ENCODE measurements around the gene PLXNB2.

The PLXNB2 gene

DNA sequence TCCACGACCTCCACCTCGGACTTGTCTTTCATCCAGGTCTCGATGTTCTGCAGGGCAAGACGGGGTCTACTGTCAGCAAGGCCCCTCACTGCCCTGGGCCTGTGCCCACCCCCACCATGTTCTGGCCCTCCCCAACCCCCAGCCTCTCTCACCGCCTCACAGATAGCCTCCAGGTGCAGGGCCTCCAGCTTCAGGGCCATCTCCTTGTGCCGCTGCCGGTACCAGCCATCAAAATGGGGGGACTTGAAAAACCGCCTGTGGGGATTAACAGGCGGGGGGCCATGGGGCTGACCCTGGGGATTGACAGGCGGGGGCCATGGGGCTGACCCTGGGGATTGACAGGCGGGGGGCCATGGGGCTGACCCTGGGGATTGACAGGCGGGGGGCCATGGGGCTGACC, 4.9 kb upstream of the PLXNB2 start:
- DNase-seq (ENCODE audit: low read depth): no peak

DNA sequence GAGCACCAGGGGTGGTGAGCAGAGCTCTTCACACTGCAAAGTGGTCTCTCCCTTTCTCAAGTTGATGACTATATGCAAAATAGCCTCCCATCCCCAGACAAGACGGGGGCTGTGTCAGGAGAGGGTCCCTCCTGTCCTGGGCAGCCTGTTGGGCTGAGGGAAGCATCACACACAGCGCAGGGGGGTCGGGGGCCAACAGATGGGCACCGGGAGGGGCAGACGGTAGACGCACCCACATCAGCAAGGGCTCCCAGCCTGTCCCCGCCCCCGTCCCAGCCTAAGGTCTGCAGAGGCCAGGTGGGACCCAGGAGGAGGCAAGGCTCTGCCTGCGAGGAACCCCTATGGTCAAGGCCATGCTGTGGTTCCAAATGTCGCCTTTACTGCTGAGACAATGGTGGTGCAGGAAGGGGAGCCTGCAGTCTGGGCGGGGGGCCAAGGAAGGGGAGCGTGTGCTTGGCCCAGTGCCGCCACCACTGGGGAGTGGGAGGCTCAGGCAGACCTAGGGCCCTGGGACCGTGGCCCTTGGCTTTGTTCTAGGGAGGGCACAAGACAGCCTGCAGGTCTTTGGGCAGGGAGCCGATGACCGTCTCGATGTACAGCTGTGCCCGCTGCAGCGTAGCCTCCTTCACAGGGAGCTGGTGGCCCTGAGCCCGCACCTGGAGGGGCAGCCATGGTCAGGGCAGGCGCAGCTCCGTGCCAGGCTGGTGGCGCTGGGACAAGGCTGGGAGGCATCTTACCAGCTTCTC, 4.3 kb upstream of the PLXNB2 start:
- no peak for DNase-seq (ENCODE audit: low read depth)

DNA sequence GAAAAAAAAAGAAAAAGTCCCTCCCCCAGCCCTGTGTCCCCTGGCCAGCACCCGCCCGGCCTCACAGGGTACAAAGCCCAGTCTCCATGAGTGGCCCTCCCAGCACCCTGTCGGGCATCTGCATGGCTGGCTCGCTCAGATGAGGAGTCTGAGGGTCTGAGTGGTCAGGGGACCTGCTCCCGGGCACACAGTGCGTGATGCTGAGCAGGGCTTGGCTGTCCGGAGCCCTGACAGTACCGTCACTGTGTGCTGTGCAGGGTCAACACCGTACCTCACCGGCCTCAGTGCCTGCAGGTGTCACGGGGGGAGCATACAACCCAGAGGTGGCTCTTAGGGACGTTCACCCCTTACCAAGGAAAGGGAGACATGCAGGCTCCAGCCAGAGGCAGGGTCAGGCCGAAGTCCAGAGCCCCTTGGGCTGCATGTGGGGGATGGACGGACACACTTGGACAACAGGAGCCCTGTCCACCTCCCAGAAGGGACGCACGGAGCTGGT, 3.6 kb upstream of the PLXNB2 start:
- DNase-seq (ENCODE audit: low read depth): no peak

- no peak for DNase-seq (ENCODE audit: low read depth)
Measured at GRCh38 chr22:50310031-50310722, 2.7 kb upstream of the PLXNB2 start.

GRCh38 chr22:50309601-50309991, 2.1 kb upstream of the PLXNB2 start:
- DNase-seq (ENCODE audit: low read depth): no peak

DNA sequence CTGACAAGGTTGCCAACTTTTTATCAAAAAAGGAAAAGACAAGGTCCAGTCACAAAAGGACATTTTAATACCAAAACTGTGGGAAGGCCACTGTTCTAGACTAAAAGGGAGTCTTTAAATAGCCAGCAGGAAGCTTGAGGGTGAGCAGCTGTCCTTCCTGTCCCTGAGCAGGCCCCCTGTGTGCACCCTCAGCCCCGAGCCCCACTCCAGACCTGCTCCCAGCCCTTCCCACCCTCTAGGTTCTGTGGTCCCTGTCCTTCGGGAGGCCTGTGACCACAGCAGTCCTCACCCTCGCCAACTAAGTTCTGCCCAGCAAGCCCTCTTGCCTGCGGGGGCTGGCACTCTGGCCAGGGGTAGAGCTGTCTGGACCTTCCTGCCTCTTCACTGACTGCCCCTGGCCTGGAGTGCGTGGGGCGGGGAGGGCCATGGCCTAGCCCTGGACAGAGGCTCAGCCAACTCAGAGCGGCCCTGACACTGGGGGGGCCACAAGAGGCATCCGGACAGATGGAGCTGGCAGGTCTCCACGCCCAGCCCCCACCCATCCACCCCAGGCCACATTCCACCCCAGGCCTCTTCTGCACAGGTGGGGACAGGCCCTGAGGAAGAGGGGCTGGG, 1.6 kb upstream of the PLXNB2 start:
- DNase-seq (ENCODE audit: low read depth): no peak

GRCh38 chr22:50308597-50308935, 1.1 kb upstream of the PLXNB2 start:
- DNase-seq (ENCODE audit: low read depth): no peak

GRCh38 chr22:50307890-50308596, 597 bp upstream of the PLXNB2 start:
- DNase-seq (ENCODE audit: low read depth): no peak

GRCh38 chr22:50305923-50306566, 1.4 kb downstream of the PLXNB2 start:
- no peak for DNase-seq (ENCODE audit: low read depth)

DNA sequence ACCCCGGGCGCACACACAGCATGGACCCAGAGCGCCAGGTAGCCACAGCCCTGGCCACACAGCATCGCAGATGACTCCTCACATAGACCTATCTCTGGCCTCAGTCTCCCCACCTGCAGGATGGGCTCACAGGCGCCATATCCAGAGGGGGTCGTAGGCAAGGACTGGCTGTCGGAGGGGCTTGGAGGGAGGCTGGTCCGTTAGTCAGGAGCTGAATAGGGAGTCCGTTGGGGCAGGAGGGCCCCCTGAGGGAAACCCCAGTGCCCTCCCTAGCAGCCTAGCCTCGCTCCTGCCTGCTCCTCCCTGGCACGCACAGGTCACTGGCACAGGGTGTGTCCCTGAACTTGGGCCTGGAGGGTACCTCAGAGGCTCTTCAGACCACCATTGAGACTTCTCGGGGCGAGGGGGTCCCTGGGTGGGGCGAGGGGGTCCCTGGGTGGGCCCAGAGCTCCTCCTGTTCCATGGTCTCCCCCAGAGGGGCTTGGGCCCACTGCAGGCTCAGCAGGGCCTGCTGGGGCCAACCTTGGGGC, 2.0 kb downstream of the PLXNB2 start:
- no peak for DNase-seq (ENCODE audit: low read depth)

DNA sequence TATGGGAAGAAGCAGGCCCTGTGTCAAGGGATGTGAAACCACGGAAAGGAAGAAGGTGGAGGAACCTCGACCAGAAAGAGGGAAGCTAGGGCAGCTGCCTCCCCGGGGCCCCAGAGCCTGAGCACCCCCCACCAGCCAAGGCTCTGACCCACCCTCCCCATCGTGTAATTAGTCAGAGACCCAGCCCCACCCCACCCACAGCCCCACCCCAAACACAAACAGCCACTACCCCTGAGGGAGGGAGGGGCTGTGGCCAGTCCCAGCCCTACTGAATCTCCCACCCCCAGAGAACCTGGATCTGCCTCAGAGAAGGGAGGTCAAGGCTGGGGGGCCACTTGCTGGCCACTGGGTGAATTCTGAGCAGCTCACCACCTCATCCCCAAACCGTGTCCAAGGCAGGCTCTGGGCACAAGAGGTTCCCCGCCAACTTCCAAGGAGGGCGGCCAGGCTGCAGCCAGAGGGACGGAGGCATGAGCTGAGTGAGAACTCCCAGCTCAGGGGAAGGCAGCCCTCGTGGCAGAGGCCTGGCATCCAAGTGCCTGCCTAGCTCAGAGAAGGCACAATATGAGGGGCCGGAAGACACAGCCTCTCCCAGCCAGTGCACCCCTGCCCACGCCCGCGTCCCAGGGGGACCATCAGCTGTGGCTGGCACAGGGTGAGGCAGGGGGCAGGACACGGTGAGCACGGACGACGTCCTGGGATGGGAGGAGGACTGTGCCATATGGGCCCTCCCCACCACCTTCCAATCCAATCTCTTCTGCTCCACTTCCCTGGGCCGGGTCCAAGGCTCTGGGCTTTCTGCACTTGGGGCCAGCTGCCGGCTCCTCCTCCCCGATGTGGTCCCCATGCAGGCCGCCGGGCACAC, 2.7 kb downstream of the PLXNB2 start:
- DNase-seq (ENCODE audit: low read depth): no peak

DNA sequence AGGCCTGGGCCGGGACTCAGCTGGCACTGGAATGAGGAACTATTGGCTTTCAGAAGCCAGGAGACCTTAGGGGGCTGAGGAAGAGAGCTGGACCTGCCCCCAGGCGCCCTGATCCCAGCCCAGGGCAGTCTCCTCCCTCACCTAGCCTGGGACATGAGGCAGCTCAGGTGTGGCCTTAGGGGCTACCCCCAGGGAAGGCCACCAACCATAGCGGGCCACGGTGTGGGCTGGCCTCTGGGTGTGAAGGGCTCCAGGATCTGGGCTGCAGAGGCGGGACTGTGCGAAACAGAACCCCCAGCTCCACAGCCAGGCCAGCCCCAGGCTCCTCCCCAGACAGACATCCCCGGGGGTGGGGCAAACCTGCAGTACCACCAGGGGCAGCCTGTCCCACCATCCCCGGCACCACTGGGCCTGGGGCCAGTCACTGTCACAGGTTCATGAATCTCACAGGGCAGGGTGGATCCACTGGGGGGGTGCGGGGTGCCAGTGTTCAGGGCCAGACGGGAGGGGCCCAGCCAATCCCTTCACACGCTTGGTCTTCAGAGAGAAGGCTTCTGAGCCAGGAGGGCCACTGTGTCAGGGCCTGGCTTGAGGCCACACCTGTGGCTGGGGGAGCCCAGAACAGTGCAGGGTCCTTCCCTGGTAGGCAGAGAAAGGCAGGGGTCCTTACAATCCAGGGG, 3.5 kb downstream of the PLXNB2 start:
- DNase-seq (ENCODE audit: low read depth): no peak

DNA sequence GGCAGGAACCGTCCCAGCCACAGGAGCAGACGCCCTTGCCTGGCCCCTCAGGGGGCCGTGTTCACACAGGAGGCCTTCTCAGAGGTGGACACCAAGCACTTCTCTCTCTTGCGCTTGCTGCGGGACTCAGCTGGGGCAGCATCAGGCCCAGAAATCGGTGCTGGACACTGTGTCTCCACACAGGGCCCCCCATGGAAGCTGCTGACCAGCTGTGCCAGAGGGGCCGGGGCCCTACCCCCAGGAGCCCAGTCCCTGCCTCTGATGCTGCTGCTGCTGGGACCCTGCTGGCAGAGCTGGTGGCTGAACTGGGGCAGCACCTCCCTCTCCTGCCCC, 4.0 kb downstream of the PLXNB2 start:
- DNase-seq (ENCODE audit: low read depth): no peak

- no peak for DNase-seq (ENCODE audit: low read depth)
Measured at GRCh38 chr22:50302564-50302963, 4.9 kb downstream of the PLXNB2 start.

GRCh38 chr22:50302041-50302541, 5.4 kb downstream of the PLXNB2 start:
- no peak for DNase-seq (ENCODE audit: low read depth)

- no peak for DNase-seq (ENCODE audit: low read depth)
Measured at GRCh38 chr22:50301581-50301991, 5.9 kb downstream of the PLXNB2 start.

DNA sequence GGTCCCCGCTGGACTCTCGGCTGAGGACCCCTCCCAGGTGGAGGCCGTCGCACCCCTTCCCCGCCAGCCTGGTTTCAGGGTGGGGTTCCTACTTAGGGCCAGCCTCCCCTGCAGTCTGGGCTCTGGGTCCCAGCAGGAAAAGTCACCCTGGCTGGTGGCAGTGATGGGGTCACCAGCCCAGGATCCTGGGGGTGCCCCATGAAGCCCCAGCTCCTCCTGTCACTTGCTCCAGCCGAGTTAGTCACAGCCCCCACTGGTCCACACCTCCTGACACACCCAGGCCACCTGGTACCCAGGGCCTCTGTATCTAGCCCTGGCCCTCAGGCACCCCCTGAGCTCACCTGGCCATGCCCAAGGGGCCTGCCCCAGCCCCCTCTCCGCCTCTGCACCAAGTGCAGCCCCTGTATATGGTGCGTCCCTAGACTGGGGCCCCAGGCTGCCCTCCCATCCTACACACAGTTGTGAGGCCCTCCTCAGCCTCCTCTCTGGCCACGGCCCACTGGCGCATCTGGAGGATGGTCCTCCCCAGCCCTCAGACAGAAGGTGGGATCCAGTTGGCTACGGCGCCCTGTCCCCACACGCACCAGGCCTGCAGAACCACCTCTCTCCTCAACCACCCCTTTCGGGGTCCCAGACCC, 6.7 kb downstream of the PLXNB2 start:
- DNase-seq (ENCODE audit: low read depth): no peak

GRCh38 chr22:50299785-50300619, 7.4 kb downstream of the PLXNB2 start:
- DNase-seq (ENCODE audit: low read depth): no peak

Data from activated T-helper 9 cell treated with anti-CD3 and anti-CD28 coated beads, Interleukin-2, amount 50 U/mL, for 16 hours (primary cell).